ENCODE measurements around the gene RNLS. TPM values are rescaled to one million over a fixed set of nuclear protein-coding genes. Genes with fewer than 3 reads are reported as not detected.

Gene RNLS
- total and polyA plus RNA-seq, 2 of the 8 experiments (the other 6 are each of a cell fraction or from before 2014, with no cell fraction given), result 7.5 to 12.7 TPM

DNA sequence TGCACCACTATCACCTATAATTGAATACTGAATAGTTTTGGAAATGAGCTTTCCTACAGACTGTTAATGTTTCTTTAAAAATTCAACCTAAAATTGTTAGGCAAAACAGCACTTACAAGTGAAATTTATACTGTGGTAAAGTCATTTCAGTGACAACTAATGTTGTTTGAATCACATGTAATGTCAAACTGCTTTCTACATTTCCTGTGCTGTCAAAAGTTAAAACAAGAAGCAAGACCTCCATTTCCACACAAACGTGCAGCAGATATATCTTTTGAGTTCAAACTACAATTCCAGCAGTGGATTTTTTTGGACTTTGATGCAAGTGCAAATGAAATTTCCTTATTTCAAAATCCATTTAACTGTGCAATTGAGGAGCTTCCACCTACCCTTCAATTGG lies 199.8 kb downstream of the RNLS start:
- Histone ChIP-seq H3K23me2 (ENCODE audit: low read depth, low read length) (no peaks in the 10 kb centered on the region), H2BK15ac (ENCODE audit: low read length) (no peak overlapping the region), H2BK5ac (ENCODE audit: low read depth, low read length) (no peak overlapping the region), H3K79me2 (ENCODE audit: control insufficient read depth in 1 of 2, insufficient read depth in 2 of 2, low read length in 2 of 2) (no peaks in the 10 kb centered on the region), H2AK5ac (ENCODE audit: low read depth, low read length) (no peak overlapping the region), H2BK120ac (replicated peaks; ENCODE audit: low read depth, low read length) (no peak overlapping the region), H3K56ac (replicated peaks; ENCODE audit: insufficient read length, low read depth, low read length) (no peak overlapping the region), H3K4me2 (ENCODE audit: insufficient read depth in 1 of 2, low read depth in 2 of 2, low read length in 2 of 2) (no peak overlapping the region), H3K79me1 (ENCODE audit: low read depth, low read length) (no peaks in the 10 kb centered on the region), H3K27ac (ENCODE audit: low read depth, low read length) (no peak overlapping the region), H3K23ac (ENCODE audit: insufficient read length) (no peak overlapping the region), H3K4me1 (replicated peaks in 1 of 4; ENCODE audit: control insufficient read depth in 3 of 4, insufficient read depth in 4 of 4, low read length in 3 of 4) (peaks cover 0 to 2% (median 0%) of the 10 kb centered on the region in 4 experiments; a peak in 1 of 7 replicates), H2BK20ac (ENCODE audit: low read length) (no peak overlapping the region), H3K14ac (ENCODE audit: insufficient read length) (no peak overlapping the region), H2AFZ (ENCODE audit: low read length) (no peak overlapping the region), H3K9me3 (ENCODE audit: insufficient read depth in 2 of 2, low read depth in 1 of 2, low read length in 1 of 2) (no peaks in the 10 kb centered on the region), H3K36me3 (ENCODE audit: control insufficient read depth in 2 of 4, insufficient read depth in 4 of 4, low read length in 3 of 4) (no peaks in the 10 kb centered on the region; a peak in 1 of 8 replicates), H2BK12ac (ENCODE audit: low read depth, low read length) (no peak overlapping the region), H4K91ac (replicated peaks; ENCODE audit: insufficient read length, low read length) (no peak overlapping the region), H4K20me1 (replicated peaks in 1 of 2; ENCODE audit: control insufficient read depth in 1 of 2, insufficient read depth in 2 of 2, low read length in 2 of 2) (no peaks in the 10 kb centered on the region), H4K5ac (ENCODE audit: insufficient read length, low read depth, low read length) (no peak overlapping the region), H3K18ac (ENCODE audit: extremely low read depth, low read length) (no peak overlapping the region), H3K27me3 (replicated peaks in 1 of 4; ENCODE audit: control insufficient read depth in 3 of 4, extremely low read depth in 1 of 4, insufficient read depth in 3 of 4, low read length in 3 of 4) (no peaks in the 10 kb centered on the region), H3K9ac (replicated peaks in 1 of 4; ENCODE audit: extremely low read depth in 1 of 4, low read depth in 3 of 4, low read length in 3 of 4) (no peak overlapping the region), H4K8ac (ENCODE audit: extremely low read depth, insufficient read depth, low read length) (no peak overlapping the region), H3K4me3 (ENCODE audit: extremely low read depth in 1 of 4, insufficient read depth in 2 of 4, low read depth in 3 of 4, low read length in 4 of 4) (no peak overlapping the region), H3K4ac (replicated peaks; ENCODE audit: insufficient read length, low read depth, low read length) (no peak overlapping the region)
- 67% methylated on average over 1 of the region's 1 CpG; no CpG with 5 or more reads in 1 of the 2 experiments for WGBS, 2 experiments (ENCODE audit: extremely low coverage in 1 of 2, insufficient coverage in 1 of 2, insufficient read length in 1 of 2, insufficient replicate concordance in 2 of 2, low coverage in 1 of 2, low lambda C conversion rate in 2 of 2, missing lambda C conversion rate in 1 of 2)
- ChIA-PET CTCF (ENCODE audit: partially characterized antibody) (no interaction called here), POLR2A (ENCODE audit: partially characterized antibody) (no interaction called here)
- no peak for DNase-seq (ENCODE audit: low read depth in 1 of 2, low spot score in 2 of 2)
- no peak for FAIRE-seq
- no peak for TF ChIP-seq CTBP2 (IDR thresholded peaks at IDR 0.05; ENCODE audit: borderline replicate concordance, insufficient read depth, insufficient read length, low read length)
- TF ChIP-seq BACH1 (IDR thresholded peaks at IDR 0.05; ENCODE audit: low read length), result no peak
- no peak for TF ChIP-seq GTF2F1 (IDR thresholded peaks at IDR 0.05; ENCODE audit: borderline replicate concordance, low read depth, low read length)
- no peak for TF ChIP-seq JUND (IDR thresholded peaks at IDR 0.05; ENCODE audit: low read length)
- no peak for TF ChIP-seq EP300 (IDR thresholded peaks at IDR 0.05; ENCODE audit: borderline replicate concordance in 1 of 2, low read depth in 2 of 2, low read length in 2 of 2)
- TF ChIP-seq SP4 (IDR thresholded peaks at IDR 0.05; ENCODE audit: low read length), result no peak
- TF ChIP-seq ASH2L (IDR thresholded peaks at IDR 0.05; ENCODE audit: low read length), result no peak
- no peak for TF ChIP-seq CBX5 (IDR thresholded peaks at IDR 0.05; ENCODE audit: low read depth, low read length)
- TF ChIP-seq GABPA (IDR thresholded peaks at IDR 0.05; ENCODE audit: borderline replicate concordance, insufficient read depth, low read length), result no peak
- TF ChIP-seq BCL11A (IDR thresholded peaks at IDR 0.05; ENCODE audit: low read depth in 2 of 2, low read length in 2 of 2), result no peak
- no peak for TF ChIP-seq RNF2 (IDR thresholded peaks at IDR 0.05; ENCODE audit: borderline replicate concordance, low read depth, low read length, missing control alignments, poor library complexity, severe bottlenecking)
- TF ChIP-seq KDM5A (IDR thresholded peaks at IDR 0.05; ENCODE audit: low read length), result no peak
- TF ChIP-seq CBX8 (IDR thresholded peaks at IDR 0.05; ENCODE audit: borderline replicate concordance, low read depth, low read length), result no peak
- TF ChIP-seq SP1 (IDR thresholded peaks at IDR 0.05; ENCODE audit: low read depth, low read length), result no peak
- no peak for TF ChIP-seq CHD1 (IDR thresholded peaks at IDR 0.05; ENCODE audit: low read depth, low read length)
